ENCODE measurements around the gene GEMIN2.

DNA sequence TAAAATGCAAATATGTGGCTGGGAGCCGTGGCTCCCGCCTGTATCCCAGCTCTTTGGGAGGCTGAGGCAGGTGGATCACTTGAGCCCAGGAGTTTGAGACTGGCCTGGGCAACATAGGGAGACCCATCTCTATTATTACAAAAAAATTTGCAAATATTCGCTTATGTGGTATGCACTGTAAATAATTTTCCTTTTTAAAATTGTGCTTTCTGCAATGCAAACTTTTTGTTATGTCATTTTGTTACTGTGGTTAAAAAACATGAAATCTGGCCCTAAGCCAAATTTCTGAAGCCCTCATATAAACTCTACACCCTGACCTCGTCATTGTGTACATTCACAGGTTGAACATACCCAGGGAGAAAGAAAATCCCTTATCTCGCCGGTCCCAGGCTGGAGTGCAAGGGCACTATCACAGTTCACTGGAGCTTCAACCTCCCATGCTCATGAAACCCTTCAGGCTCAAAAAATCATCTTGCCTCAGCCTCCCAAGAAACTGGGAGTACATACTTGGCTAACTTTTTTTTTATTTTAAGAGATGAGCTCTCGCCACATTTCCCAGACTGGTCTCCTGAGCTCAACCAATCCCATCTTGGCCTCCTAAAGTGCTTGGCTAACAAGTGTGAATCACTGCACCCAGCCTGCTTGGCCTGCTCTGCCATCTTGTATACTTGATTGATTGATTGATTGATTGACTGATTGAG is 31.3 kb downstream of the GEMIN2 start:
- no peak for TF ChIP-seq ZNF140 (tag by site-specific recombination; IDR thresholded peaks at IDR 0.05)
- TF ChIP-seq ZNF677 (tag by site-specific recombination; IDR thresholded peaks at IDR 0.05): no peak
- no peak for TF ChIP-seq ZNF488 (tag by site-specific recombination; IDR thresholded peaks at IDR 0.05)
- no peak for TF ChIP-seq YY1 (tag by site-specific recombination; IDR thresholded peaks at IDR 0.05)
- no peak for TF ChIP-seq CTCF (tag by site-specific recombination; IDR thresholded peaks at IDR 0.05)
- TF ChIP-seq ZNF426 (tag by site-specific recombination; IDR thresholded peaks at IDR 0.05): no peak
- TF ChIP-seq, protein P1, sequence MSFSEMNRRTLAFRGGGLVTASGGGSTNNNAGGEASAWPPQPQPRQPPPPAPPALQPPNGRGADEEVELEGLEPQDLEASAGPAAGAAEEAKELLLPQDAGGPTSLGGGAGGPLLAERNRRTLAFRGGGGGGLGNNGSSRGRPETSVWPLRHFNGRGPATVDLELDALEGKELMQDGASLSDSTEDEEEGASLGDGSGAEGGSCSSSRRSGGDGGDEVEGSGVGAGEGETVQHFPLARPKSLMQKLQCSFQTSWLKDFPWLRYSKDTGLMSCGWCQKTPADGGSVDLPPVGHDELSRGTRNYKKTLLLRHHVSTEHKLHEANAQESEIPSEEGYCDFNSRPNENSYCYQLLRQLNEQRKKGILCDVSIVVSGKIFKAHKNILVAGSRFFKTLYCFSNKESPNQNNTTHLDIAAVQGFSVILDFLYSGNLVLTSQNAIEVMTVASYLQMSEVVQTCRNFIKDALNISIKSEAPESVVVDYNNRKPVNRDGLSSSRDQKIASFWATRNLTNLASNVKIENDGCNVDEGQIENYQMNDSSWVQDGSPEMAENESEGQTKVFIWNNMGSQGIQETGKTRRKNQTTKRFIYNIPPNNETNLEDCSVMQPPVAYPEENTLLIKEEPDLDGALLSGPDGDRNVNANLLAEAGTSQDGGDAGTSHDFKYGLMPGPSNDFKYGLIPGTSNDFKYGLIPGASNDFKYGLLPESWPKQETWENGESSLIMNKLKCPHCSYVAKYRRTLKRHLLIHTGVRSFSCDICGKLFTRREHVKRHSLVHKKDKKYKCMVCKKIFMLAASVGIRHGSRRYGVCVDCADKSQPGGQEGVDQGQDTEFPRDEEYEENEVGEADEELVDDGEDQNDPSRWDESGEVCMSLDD (tag by site-specific recombination; IDR thresholded peaks at IDR 0.05): no peak

All from HEK293 (cell line).